ENCODE results near the gene ZNF443. TPM values are rescaled to one million over a fixed set of nuclear protein-coding genes. Genes with fewer than 3 reads are reported as not detected.
"Not testable (repeated sequence)": the region's sequence is repeated elsewhere in the genome, so short reads cannot be mapped to it uniquely, and the experiment has no call there.

The ZNF443 gene
- total and polyA plus RNA-seq, 7 donors = 0.79 to 2.3 (median 1.2) TPM

GRCh38 chr19:12478234-12478941 lies 37.6 kb upstream of the ZNF443 start:
- ATAC-seq = no peak

GRCh38 chr19:12467651-12468050 lies 26.8 kb upstream of the ZNF443 start:
- H3K27me3 ChIP-seq (ENCODE audit: insufficient read depth in 3 of 3, low read length in 2 of 3); H3K4me3 ChIP-seq; H3K27ac ChIP-seq; ATAC-seq; intact Hi-C loops (cut with DNase I); DNase-seq; H3K4me1 ChIP-seq: not testable (repeated sequence)
- Histone ChIP-seq H3K36me3 (ENCODE audit: insufficient read depth in 1 of 2, low read depth in 1 of 2) (peaks cover 12% of the 10 kb centered on the region in 2 donors), H3K9me3 (peaks cover 50% of the 10 kb centered on the region)
- 97 to 99% (median 98%) methylated on average over 14 to 33 of the region's 33 CpGs for WGBS, 3 donors

More at GRCh38 chr19:12478234-12478941, 37.6 kb upstream of the ZNF443 start:
- intact Hi-C loops (cut with DNase I) = no loop called here
- Histone ChIP-seq H3K36me3 (ENCODE audit: insufficient read depth in 1 of 2, low read depth in 1 of 2) (no peaks in the 10 kb centered on the region), H3K4me3 (no peak overlapping the region), H3K9me3 (peaks cover 5% of the 10 kb centered on the region), H3K27ac (no peak overlapping the region), H3K27me3 (ENCODE audit: insufficient read depth in 3 of 3, low read length in 2 of 3) (no peaks in the 10 kb centered on the region), H3K4me1 (peaks cover 8% of the 10 kb centered on the region)
- no peak for DNase-seq
- no peak for TF ChIP-seq CTCF (IDR thresholded peaks at IDR 0.05)
- WGBS, 3 donors = 59 to 69% (median 64%) methylated on average over 5 of the region's 5 CpGs

GRCh38 chr19:12465211-12465610 lies 24.4 kb upstream of the ZNF443 start:
- DNase-seq (no peak), ATAC-seq (no peak)
- Histone ChIP-seq H3K4me3 (no peak overlapping the region), H3K9me3 (peaks cover 70% of the 10 kb centered on the region), H3K27me3 (ENCODE audit: insufficient read depth in 3 of 3, low read length in 2 of 3) (no peaks in the 10 kb centered on the region), H3K27ac (no peak overlapping the region), H3K4me1 (no peaks in the 10 kb centered on the region), H3K36me3 (ENCODE audit: insufficient read depth in 1 of 2, low read depth in 1 of 2) (peaks cover 12% of the 10 kb centered on the region in 2 donors)
- 74 to 96% (median 78%) methylated on average over 5 of the region's 5 CpGs for WGBS, 3 donors
- TF ChIP-seq CTCF (IDR thresholded peaks at IDR 0.05) = no peak
- intact Hi-C loops (cut with DNase I) = no loop called here

- TF ChIP-seq CTCF (IDR thresholded peaks at IDR 0.05) = no peak
- Histone ChIP-seq H3K36me3 (ENCODE audit: insufficient read depth in 1 of 2, low read depth in 1 of 2) (peaks cover 12% of the 10 kb centered on the region in 2 donors), H3K9me3 (peaks cover 70% of the 10 kb centered on the region), H3K27me3 (ENCODE audit: insufficient read depth in 3 of 3, low read length in 2 of 3) (no peaks in the 10 kb centered on the region), H3K4me3 (no peak overlapping the region), H3K27ac (no peak overlapping the region), H3K4me1 (no peaks in the 10 kb centered on the region)
- ATAC-seq = no peak
- DNase-seq = no peak
- WGBS, 3 donors = 96 to 98% (median 97%) methylated on average over 3 of the region's 3 CpGs
- intact Hi-C loops (cut with DNase I) = no loop called here
Observed at GRCh38 chr19:12464769-12465168, 23.9 kb upstream of the ZNF443 start.

- peaks cover 75% of the 10 kb centered on the region for H3K9me3 ChIP-seq
- ATAC-seq; DNase-seq; H3K4me3 ChIP-seq; H3K27ac ChIP-seq; intact Hi-C loops (cut with DNase I); H3K4me1 ChIP-seq; H3K27me3 ChIP-seq (ENCODE audit: insufficient read depth in 3 of 3, low read length in 2 of 3): not testable (repeated sequence)
- 96 to 99% (median 97%) methylated on average over 6 of the region's 6 CpGs for WGBS, 3 donors
- H3K36me3 ChIP-seq (ENCODE audit: insufficient read depth in 1 of 2, low read depth in 1 of 2) = peaks cover 12% of the 10 kb centered on the region in 2 donors
Observed at GRCh38 chr19:12464139-12464538, 23.3 kb upstream of the ZNF443 start.

All from psoas muscle (tissue), 8 donors.